ENCODE measurements around the gene NMBR.

NMBR gene

GRCh38 chr6:142071981-142072380 is 74.9 kb downstream of the NMBR start:
- Histone ChIP-seq H3K4me3 (ENCODE audit: low read depth, low read length) (no peak overlapping the region), H3K36me3 (ENCODE audit: control insufficient read depth in 2 of 2, insufficient read depth in 1 of 2, low read length in 2 of 2) (no peaks in the 10 kb centered on the region), H3K4me1 (ENCODE audit: control insufficient read depth, insufficient read depth, low read length) (no peaks in the 10 kb centered on the region), H3K27ac (ENCODE audit: extremely low read depth, low read depth, low read length) (no peak overlapping the region), H3K9me3 (ENCODE audit: control insufficient read depth, insufficient read depth, low read depth, low read length) (no peaks in the 10 kb centered on the region)
- TF ChIP-seq ZNF211 (tag by site-specific recombination; IDR thresholded peaks at IDR 0.05; ENCODE audit: low read depth) (no peak), ZBTB20 (tag by site-specific recombination; IDR thresholded peaks at IDR 0.05) (no peak), ZNF747 (tag by site-specific recombination; IDR thresholded peaks at IDR 0.05) (no peak), ATF2 (tag by site-specific recombination; IDR thresholded peaks at IDR 0.05; ENCODE audit: low read depth) (no peak), KLF8 (tag by site-specific recombination; IDR thresholded peaks at IDR 0.05) (no peak), PRDM6 (tag by site-specific recombination; IDR thresholded peaks at IDR 0.05) (no peak), ZNF776 (tag by site-specific recombination; IDR thresholded peaks at IDR 0.05; ENCODE audit: borderline replicate concordance) (no peak), ZNF785 (tag by site-specific recombination; IDR thresholded peaks at IDR 0.05) (no peak), ZNF658 (tag by site-specific recombination; IDR thresholded peaks at IDR 0.05) (no peak), ZBTB1 (tag by site-specific recombination; IDR thresholded peaks at IDR 0.05) (no peak), WT1 (tag by site-specific recombination; IDR thresholded peaks at IDR 0.05) (no peak), ZNF354C (tag by site-specific recombination; IDR thresholded peaks at IDR 0.05; ENCODE audit: borderline replicate concordance, low read depth) (no peak), KLF17 (tag by site-specific recombination; IDR thresholded peaks at IDR 0.05) (no peak), ZNF391 (tag by site-specific recombination; IDR thresholded peaks at IDR 0.05; ENCODE audit: borderline replicate concordance, low read depth) (no peak), ZNF175 (tag by site-specific recombination; IDR thresholded peaks at IDR 0.05) (no peak), ZBTB6 (tag by site-specific recombination; IDR thresholded peaks at IDR 0.05) (no peak), GLI2 (tag by site-specific recombination; IDR thresholded peaks at IDR 0.05; ENCODE audit: borderline replicate concordance, low read depth) (no peak), REST (tag by site-specific recombination; IDR thresholded peaks at IDR 0.05) (no peak), ZNF777 (tag by site-specific recombination; IDR thresholded peaks at IDR 0.05; ENCODE audit: borderline replicate concordance) (no peak)
- POLR2A ChIA-PET, result no interaction called here
- CTCF ChIA-PET, result interaction anchor here (0.6 to 2.4 kb wide), 6 partner anchors 11 to 490 kb away, joined by 3 to 8 read pairs (median 3); no protein-coding TSS in a partner anchor
